ENCODE data around the gene XPNPEP1. TPM values are rescaled to one million over a fixed set of nuclear protein-coding genes. Genes with fewer than 3 reads are reported as not detected.

XPNPEP1 gene
- polyA plus RNA-seq, 1 donor (not counting 4 experiments of a cell fraction or from before 2014, with no cell fraction given) = 96.2 TPM

DNA sequence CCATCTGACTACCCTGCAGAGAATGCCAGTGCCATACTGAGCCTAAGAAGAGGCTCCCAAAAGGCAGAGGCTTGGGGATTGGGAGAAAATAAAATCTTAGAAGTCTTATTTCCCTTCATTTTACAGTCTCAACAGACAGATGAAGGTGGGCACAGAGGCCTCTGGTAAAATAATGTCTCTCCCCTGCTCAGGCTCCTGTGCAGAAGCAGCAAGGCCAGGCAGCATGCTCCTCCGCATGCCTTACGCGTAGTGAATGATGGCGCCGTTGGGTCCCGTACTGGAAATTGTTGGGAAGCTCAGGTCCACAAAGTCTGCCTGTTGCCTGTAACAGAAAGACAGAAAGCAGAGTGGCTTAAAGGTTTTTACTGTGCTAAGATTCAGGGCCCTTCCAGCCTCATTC lies 45.8 kb downstream of the XPNPEP1 start:
- Histone ChIP-seq H3K9me1 (ENCODE audit: control insufficient read depth, extremely low read depth, insufficient read depth, low read length) (no peaks in the 10 kb centered on the region), H3K4me1 (ENCODE audit: control insufficient read depth, extremely low read depth, insufficient read depth, low read length) (no peaks in the 10 kb centered on the region), H3K79me2 (ENCODE audit: control insufficient read depth, insufficient read depth, low read length) (no peaks in the 10 kb centered on the region), H3K36me3 (ENCODE audit: control insufficient read depth in 2 of 2, extremely low read depth in 1 of 2, insufficient read depth in 2 of 2, low read length in 2 of 2) (peaks cover 32 to 35% of the 10 kb centered on the region in 2 experiments), H3K4me3 (ENCODE audit: control insufficient read depth in 2 of 3, extremely low read depth in 1 of 3, insufficient read depth in 2 of 3, low read depth in 1 of 3, low read length in 3 of 3) (no peak overlapping the region), H3K4me2 (ENCODE audit: control insufficient read depth, extremely low read depth, insufficient read depth, low read depth, low read length) (no peak overlapping the region), H3K27me3 (ENCODE audit: control insufficient read depth, extremely low read depth, insufficient read depth, low read length) (no peaks in the 10 kb centered on the region), H3K9me3 (ENCODE audit: control insufficient read depth, low read depth, low read length) (no peaks in the 10 kb centered on the region), H3K9ac (ENCODE audit: control insufficient read depth, extremely low read depth, insufficient read depth, low read length) (no peak overlapping the region), H3K27ac (ENCODE audit: control insufficient read depth, insufficient read depth, low read length) (no peak overlapping the region), H2AFZ (ENCODE audit: control insufficient read depth, low read length) (no peak overlapping the region), H4K20me1 (ENCODE audit: control insufficient read depth, extremely low read depth, insufficient read depth, low read length) (no peaks in the 10 kb centered on the region)
- no peak for FAIRE-seq
- dilution Hi-C loops (cut with MboI; ENCODE audit: extremely low pct_ligation_motif_present, low sequenced_read_pairs) = no loop called here
- no peak for DNase-seq (ENCODE audit: low read depth, low spot score)
- TF ChIP-seq EZH2 (IDR thresholded peaks at IDR 0.05; ENCODE audit: low read length) = no peak
- TF ChIP-seq, protein P1, sequence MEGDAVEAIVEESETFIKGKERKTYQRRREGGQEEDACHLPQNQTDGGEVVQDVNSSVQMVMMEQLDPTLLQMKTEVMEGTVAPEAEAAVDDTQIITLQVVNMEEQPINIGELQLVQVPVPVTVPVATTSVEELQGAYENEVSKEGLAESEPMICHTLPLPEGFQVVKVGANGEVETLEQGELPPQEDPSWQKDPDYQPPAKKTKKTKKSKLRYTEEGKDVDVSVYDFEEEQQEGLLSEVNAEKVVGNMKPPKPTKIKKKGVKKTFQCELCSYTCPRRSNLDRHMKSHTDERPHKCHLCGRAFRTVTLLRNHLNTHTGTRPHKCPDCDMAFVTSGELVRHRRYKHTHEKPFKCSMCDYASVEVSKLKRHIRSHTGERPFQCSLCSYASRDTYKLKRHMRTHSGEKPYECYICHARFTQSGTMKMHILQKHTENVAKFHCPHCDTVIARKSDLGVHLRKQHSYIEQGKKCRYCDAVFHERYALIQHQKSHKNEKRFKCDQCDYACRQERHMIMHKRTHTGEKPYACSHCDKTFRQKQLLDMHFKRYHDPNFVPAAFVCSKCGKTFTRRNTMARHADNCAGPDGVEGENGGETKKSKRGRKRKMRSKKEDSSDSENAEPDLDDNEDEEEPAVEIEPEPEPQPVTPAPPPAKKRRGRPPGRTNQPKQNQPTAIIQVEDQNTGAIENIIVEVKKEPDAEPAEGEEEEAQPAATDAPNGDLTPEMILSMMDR (optimal IDR thresholded peaks at IDR 0.05 in 1 of 3, IDR thresholded peaks at IDR 0.05 in 1 of 3, conservative IDR thresholded peaks at IDR 0.05 in 1 of 3; ENCODE audit: extremely low read depth in 1 of 3, insufficient read depth in 2 of 3, low read length in 3 of 3) = no peak

DNA sequence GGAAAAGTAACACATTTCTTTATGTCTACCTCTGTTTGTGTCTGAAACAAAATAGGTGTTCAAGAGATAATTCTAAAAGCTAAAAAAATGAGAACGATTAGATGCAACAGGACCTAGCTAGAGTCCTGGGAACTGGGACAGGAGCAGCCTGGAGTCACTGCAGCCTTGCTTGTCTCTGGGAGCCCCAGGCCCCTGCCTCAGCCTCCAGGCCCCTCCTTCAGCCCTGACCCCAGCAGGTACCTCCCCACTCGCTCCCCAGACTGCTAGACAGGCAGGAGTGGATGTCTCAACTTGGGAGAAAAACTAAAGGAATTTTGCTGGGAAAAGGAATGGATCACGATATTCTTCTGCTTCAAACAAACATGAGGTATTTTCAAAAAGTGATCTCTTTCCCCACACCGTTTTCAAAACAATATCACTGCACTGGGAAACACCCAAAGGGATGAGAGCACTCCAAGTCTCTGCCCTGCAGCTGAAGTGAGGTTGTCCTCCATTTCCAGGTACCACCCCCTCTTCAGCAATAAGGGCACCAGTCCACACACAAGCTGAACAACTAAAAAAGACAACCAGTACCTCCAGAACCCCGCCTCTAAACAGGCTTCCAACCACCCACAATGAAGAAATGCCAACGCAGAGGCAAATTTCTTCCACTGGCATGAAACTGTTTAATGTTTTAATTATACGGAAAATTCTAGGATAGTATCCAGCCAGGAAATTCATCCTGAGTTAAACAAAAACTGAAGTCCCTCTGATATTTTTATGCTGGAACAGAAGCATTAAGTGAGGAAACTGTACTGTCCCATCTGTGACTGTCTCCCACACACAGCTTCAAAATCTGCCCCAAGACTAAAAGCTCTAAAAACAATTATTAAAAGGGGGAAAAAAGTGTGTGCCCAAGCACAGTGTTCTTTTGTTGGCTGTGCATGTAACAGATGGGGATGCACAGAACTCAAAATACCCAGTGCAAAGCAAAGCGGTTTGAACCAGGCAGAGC lies 47.2 kb downstream of the XPNPEP1 start:
- H3K79me2 ChIP-seq (ENCODE audit: control insufficient read depth, insufficient read depth, low read length) = no peaks in the 10 kb centered on the region
- no peak overlapping the region for H2AFZ ChIP-seq (ENCODE audit: control insufficient read depth, low read length)
- H3K4me1 ChIP-seq (ENCODE audit: control insufficient read depth, extremely low read depth, insufficient read depth, low read length) = no peaks in the 10 kb centered on the region
- FAIRE-seq (no peak), DNase-seq (ENCODE audit: low read depth, low spot score) (no peak)
- H3K4me2 ChIP-seq (ENCODE audit: control insufficient read depth, extremely low read depth, insufficient read depth, low read depth, low read length) = no peak overlapping the region
- no peaks in the 10 kb centered on the region for H4K20me1 ChIP-seq (ENCODE audit: control insufficient read depth, extremely low read depth, insufficient read depth, low read length)
- no peak for TF ChIP-seq EZH2 (IDR thresholded peaks at IDR 0.05; ENCODE audit: low read length)
- TF ChIP-seq, protein P1 (optimal IDR thresholded peaks at IDR 0.05 in 1 of 3, IDR thresholded peaks at IDR 0.05 in 1 of 3, conservative IDR thresholded peaks at IDR 0.05 in 1 of 3; ENCODE audit: extremely low read depth in 1 of 3, insufficient read depth in 2 of 3, low read length in 3 of 3) = no peak
- dilution Hi-C loops (cut with MboI; ENCODE audit: extremely low pct_ligation_motif_present, low sequenced_read_pairs) = no loop called here
- H3K9me3 ChIP-seq (ENCODE audit: control insufficient read depth, low read depth, low read length) = no peaks in the 10 kb centered on the region
- no peak overlapping the region for H3K9ac ChIP-seq (ENCODE audit: control insufficient read depth, extremely low read depth, insufficient read depth, low read length)
- peaks cover 26 to 28% of the 10 kb centered on the region in 2 experiments for H3K36me3 ChIP-seq (ENCODE audit: control insufficient read depth in 2 of 2, extremely low read depth in 1 of 2, insufficient read depth in 2 of 2, low read length in 2 of 2)
- H3K4me3 ChIP-seq (ENCODE audit: control insufficient read depth in 2 of 3, extremely low read depth in 1 of 3, insufficient read depth in 2 of 3, low read depth in 1 of 3, low read length in 3 of 3) = no peak overlapping the region
- H3K9me1 ChIP-seq (ENCODE audit: control insufficient read depth, extremely low read depth, insufficient read depth, low read length) = no peaks in the 10 kb centered on the region
- H3K27ac ChIP-seq (ENCODE audit: control insufficient read depth, insufficient read depth, low read length) = no peak overlapping the region
- no peaks in the 10 kb centered on the region for H3K27me3 ChIP-seq (ENCODE audit: control insufficient read depth, extremely low read depth, insufficient read depth, low read length)
